Bronchial epithelial cell (primary cell): ENCODE results near the gene DAG1. TPM values are rescaled to one million over a fixed set of nuclear protein-coding genes. Genes with fewer than 3 reads are reported as not detected.
A peak's percentile ranks its signal among the peaks of the same experiment; 100 is the strongest.

Experiments
- DNase-seq: peaks from one replicate; pipeline ENCODE4 v3.0.0-alpha.2; 2010; ENCODE audit warnings: low read depth
- FAIRE-seq: peaks from 2 replicates; lab custom pipeline; 2011; peaks lifted over from hg19 to GRCh38; lab: Jason Lieb, UNC
- H3K27me3 ChIP-seq: 2 replicates; pipeline ENCODE4 v1.5.1; 2011; ENCODE audit warnings: low read length; ENCODE audit not compliant: control insufficient read depth, insufficient read depth
- H3K36me3 ChIP-seq: 2 replicates; pipeline ENCODE4 v1.5.1; 2011; ENCODE audit warnings: low read length; ENCODE audit not compliant: control insufficient read depth, insufficient read depth
- H3K4me3 ChIP-seq: 2 replicates; pipeline ENCODE4 v1.5.1; 2011; ENCODE audit warnings: mild to moderate bottlenecking, low read depth, low read length, control low read depth
- total RNA-seq: library from RNA; depleted of rRNA; stranded (reverse); fragments of >200 nt; gene quantifications from 2 replicates; pipeline ENCODE4 v1.2.1, GENCODE V29; 2014
- TF ChIP-seq, protein P1 (sequence below): IDR thresholded peaks from 2 replicates; pipeline ENCODE4 v1.5.1; 2011; ENCODE audit warnings: mild to moderate bottlenecking, moderate library complexity, low read length, control low read depth, inconsistent platforms; ENCODE audit not compliant: insufficient read depth, severe bottlenecking

The DAG1 gene
- total RNA-seq, 1 donor from 2014 or later: 20.3 TPM

DNA sequence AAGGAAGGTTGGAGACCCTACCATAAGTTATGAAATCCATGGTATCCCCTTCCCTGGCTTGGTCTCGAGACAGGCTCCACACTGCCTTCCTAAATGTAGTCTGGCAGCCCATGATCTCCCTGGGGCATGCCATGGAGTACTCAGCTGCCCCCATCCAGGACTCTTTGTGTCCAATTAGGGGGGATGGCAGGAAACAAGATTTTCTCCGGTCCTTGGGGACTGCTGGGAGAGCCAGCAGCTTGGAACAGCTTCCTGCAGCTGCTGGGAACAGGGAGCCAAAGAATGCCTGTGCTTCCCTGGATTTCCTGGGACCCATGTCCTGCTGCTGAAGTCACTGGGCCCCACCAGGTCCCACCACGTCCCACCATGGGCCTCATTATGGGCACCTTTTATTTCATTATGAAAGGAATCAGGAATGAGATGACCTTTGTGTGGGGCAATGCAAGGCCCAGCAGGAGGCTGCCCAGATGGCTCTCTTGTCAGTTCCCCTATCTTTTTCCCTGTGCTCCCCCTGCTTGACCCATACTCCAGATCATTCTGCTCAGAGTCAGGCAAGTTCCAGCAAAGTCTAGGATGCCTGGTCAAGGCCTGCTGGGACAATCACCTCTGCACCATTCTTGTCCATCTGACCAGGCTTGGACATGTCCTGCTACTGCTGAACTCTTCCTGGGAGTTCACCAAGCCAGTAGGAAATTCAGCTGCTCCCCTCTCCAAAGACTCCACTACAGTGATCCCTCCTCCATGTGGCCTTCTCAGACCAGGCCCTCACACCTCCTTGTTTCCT is 15.0 kb upstream of the DAG1 start:
- Histone ChIP-seq H3K27me3 (no peaks in the 10 kb centered on the region), H3K36me3 (no peaks in the 10 kb centered on the region), H3K4me3 (no peak overlapping the region)
- DNase-seq: no peak
- peak; percentile 92 for FAIRE-seq
- TF ChIP-seq, protein P1, sequence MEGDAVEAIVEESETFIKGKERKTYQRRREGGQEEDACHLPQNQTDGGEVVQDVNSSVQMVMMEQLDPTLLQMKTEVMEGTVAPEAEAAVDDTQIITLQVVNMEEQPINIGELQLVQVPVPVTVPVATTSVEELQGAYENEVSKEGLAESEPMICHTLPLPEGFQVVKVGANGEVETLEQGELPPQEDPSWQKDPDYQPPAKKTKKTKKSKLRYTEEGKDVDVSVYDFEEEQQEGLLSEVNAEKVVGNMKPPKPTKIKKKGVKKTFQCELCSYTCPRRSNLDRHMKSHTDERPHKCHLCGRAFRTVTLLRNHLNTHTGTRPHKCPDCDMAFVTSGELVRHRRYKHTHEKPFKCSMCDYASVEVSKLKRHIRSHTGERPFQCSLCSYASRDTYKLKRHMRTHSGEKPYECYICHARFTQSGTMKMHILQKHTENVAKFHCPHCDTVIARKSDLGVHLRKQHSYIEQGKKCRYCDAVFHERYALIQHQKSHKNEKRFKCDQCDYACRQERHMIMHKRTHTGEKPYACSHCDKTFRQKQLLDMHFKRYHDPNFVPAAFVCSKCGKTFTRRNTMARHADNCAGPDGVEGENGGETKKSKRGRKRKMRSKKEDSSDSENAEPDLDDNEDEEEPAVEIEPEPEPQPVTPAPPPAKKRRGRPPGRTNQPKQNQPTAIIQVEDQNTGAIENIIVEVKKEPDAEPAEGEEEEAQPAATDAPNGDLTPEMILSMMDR: no peak

DNA sequence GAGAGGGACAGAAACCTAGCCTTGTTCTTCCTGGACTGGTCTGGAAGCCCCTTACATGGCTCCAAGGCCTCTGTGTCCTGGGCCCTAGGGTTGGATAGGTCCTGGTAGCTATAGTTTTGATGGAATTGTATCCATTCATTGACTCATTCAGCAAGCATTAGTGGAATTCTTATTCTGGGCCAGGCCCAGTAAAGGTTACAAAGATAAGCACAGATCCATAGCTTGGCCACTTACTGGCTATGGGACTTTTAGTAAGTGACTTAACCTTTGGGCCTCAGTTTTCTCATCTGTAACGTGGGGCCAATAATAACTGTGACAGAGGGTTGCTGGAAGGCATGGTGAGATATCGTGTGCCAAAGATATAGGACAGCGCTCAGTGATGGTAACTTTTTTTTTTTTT is 13.6 kb upstream of the DAG1 start:
- Histone ChIP-seq H3K27me3 (no peaks in the 10 kb centered on the region), H3K36me3 (no peaks in the 10 kb centered on the region), H3K4me3 (no peak overlapping the region)
- TF ChIP-seq, protein P1: no peak
- no peak for FAIRE-seq
- DNase-seq: no peak

DNA sequence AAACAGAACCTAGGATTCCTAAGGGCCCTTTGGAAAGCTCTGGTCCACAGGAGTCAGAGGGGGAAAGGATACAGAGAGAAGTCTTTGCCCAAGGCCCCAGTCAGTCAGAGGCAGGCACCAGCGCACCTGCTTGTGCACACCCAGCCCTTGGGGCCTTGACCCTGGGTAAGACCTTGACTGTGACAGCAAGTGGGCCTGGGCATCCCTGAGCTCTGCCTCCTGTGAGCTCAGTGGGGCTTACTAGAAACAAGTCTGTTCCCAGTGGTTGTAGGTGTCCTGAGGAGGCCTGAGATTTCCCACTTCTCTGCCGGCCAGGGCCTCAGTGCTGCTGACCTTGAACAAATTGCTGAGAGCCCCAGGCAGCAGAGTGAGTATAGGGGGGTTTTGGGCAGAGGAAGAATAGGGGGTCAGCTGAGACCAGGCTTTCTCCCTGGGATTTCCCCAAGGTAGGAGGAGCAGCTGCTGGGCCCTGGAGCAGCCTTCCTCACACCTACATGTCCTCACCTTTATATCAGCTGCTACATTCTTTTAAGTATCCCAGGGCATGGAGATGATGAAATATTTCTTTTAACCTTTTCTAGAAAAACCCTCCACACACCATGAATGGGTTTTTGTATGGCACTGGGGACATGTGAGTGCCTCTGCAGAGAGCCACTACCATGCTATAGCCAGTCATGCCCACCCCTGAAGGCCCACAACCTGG is 9.7 kb upstream of the DAG1 start:
- DNase-seq: no peak
- TF ChIP-seq, protein P1: no peak
- Histone ChIP-seq H3K4me3 (no peak overlapping the region), H3K27me3 (no peaks in the 10 kb centered on the region), H3K36me3 (no peaks in the 10 kb centered on the region)
- no peak for FAIRE-seq

DNA sequence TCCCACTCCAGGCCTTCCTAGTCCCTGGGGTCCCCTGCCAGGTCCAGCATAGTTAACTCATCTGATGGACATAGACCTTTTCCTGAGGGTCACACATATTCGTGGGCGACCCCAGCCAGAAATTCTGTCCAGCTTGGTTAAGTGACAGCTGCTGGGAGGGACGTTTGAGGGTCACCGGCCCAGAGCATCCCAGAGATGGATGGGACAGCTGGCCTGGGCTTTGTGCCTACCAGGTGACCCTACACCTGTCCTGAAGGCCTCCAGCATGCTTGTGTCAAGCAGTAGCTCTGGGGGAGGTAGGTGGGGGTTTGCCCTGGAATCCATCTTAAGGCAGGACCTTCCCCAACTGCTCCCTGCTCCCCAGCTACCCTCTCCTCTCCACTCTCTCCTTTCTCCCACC is 9.1 kb upstream of the DAG1 start:
- TF ChIP-seq, protein P1: no peak
- Histone ChIP-seq H3K36me3 (no peaks in the 10 kb centered on the region), H3K27me3 (no peaks in the 10 kb centered on the region), H3K4me3 (no peak overlapping the region)
- DNase-seq (no peak), FAIRE-seq (peak; percentile 55)

DNA sequence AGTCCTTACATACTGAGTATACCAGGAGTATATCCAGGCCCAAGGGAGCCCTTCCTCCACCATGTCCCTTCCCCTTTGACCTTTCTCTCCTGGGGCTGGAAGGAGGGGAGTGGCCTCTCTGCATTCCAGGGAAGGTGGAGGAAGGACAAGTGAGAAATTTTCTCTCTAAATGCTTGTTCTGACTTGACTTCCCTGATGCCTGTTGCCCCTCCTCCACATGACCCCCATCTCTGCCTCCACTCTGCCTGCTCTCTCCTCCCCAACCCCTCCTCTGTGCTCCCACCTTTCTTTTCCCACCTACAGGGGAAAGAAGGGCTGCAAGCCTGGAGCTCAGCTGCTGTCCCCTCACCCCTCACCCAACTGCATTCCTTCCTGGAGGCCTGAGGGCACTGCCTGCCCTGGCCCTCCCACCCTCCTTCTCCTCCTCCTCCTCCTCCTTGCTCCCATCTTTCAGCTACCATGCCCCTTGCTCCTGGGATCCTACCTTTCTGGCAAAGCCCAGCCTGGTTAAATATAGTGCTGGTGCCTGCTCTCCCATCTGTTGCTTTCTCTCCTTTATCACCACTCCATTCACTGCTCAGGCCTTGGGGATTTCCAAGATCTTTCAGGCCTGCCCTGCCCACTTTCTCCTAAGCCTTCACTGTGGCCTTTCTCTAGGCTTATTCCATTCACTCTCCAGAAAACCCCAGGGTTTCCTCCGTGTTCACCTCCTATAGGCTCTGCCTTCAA is 8.5 kb upstream of the DAG1 start:
- H3K4me3 ChIP-seq: no peak overlapping the region
- TF ChIP-seq, protein P1: no peak
- peak; percentile 33 for DNase-seq
- peak; percentile 13 for FAIRE-seq
- no peaks in the 10 kb centered on the region for H3K36me3 ChIP-seq
- no peaks in the 10 kb centered on the region for H3K27me3 ChIP-seq
